Renal cortical epithelial cell (primary cell): ENCODE data around the gene ATAT1. TPM values are rescaled to one million over a fixed set of nuclear protein-coding genes. Genes with fewer than 3 reads are reported as not detected.
"Not testable (repeated sequence)": the region's sequence is repeated elsewhere in the genome, so short reads cannot be mapped to it uniquely, and the experiment has no call there.

Experiments used
- DNase-seq: peaks from one replicate; pipeline ENCODE4 v3.0.0-alpha.2; 2011; ENCODE audit warnings: low read depth
- total RNA-seq: library from RNA; depleted of rRNA; stranded (reverse); fragments of >200 nt; gene quantifications from 2 replicates; pipeline ENCODE4 v1.2.3, GENCODE V29; 2014

The ATAT1 gene
- total RNA-seq, 1 donor from 2014 or later, result 7.8 TPM

- peak; percentile 33 for DNase-seq
Measured at GRCh38 chr6:30647242-30648116, 20.8 kb downstream of the ATAT1 start.

GRCh38 chr6:30651143-30651542 lies 24.5 kb downstream of the ATAT1 start:
- no peak for DNase-seq

GRCh38 chr6:30654798-30655742 lies 28.4 kb downstream of the ATAT1 start:
- DNase-seq, result no peak

GRCh38 chr6:30655743-30656094 lies 29.0 kb downstream of the ATAT1 start:
- no peak for DNase-seq

- no peak for DNase-seq
Measured at GRCh38 chr6:30656513-30656912, 29.8 kb downstream of the ATAT1 start.

- DNase-seq, result no peak
Measured at GRCh38 chr6:30657454-30657853, 30.8 kb downstream of the ATAT1 start.

GRCh38 chr6:30657922-30658321 lies 31.2 kb downstream of the ATAT1 start:
- DNase-seq, result not testable (repeated sequence)

- DNase-seq, result no peak
Measured at GRCh38 chr6:30664994-30665767, 38.5 kb downstream of the ATAT1 start.

- peak; percentile 49 for DNase-seq
Measured at GRCh38 chr6:30666300-30666699, 39.6 kb downstream of the ATAT1 start.

GRCh38 chr6:30670760-30671527 lies 44.3 kb downstream of the ATAT1 start:
- DNase-seq, result no peak

GRCh38 chr6:30672445-30673253 lies 46.0 kb downstream of the ATAT1 start, which contains the start of gene DHX16:
Gene DHX16 (minus strand): TSS chr6:30673006. CDS start chr6:30672841, 165 bp downstream.
- peak; percentile 96 for DNase-seq

- no peak for DNase-seq
Measured at GRCh38 chr6:30676660-30677285, 50.1 kb downstream of the ATAT1 start.

- peak; percentile 46 for DNase-seq
Measured at GRCh38 chr6:30678964-30679726, 52.5 kb downstream of the ATAT1 start.

- no peak for DNase-seq
Measured at GRCh38 chr6:30679765-30680535, 53.3 kb downstream of the ATAT1 start.

- DNase-seq, result no peak
Measured at GRCh38 chr6:30681766-30682142, 55.1 kb downstream of the ATAT1 start.

GRCh38 chr6:30682143-30683117 lies 55.8 kb downstream of the ATAT1 start:
- peak; percentile 87 for DNase-seq
